Astrocyte (in vitro differentiated cells and primary cell): Measurements from ENCODE around the gene ACTL8. TPM values are rescaled to one million over a fixed set of nuclear protein-coding genes. Genes with fewer than 3 reads are reported as not detected.

Source experiments
- DNase-seq: peaks from one replicate; pipeline ENCODE4 v3.0.0-alpha.2; 2010; ENCODE audit warnings: low read depth
- FAIRE-seq: peaks from 2 replicates; lab custom pipeline; 2011; peaks lifted over from hg19 to GRCh38; lab: Jason Lieb, UNC
- H2AFZ ChIP-seq: 2 replicates; pipeline ENCODE4 v1.6.0; 2012; ENCODE audit warnings: low read depth, low read length, inconsistent platforms
- H3K27ac ChIP-seq: 2 replicates; pipeline ENCODE4 v1.5.1; 2011; ENCODE audit warnings: low read depth, low read length, inconsistent platforms
- H3K27me3 ChIP-seq: 2 replicates; pipeline ENCODE4 v1.6.0; 2011; ENCODE audit warnings: low read length, inconsistent platforms; ENCODE audit not compliant: insufficient read depth
- H3K36me3 ChIP-seq: 2 replicates; pipeline ENCODE4 v1.5.1; 2011; ENCODE audit warnings: low read length, inconsistent platforms; ENCODE audit not compliant: insufficient read depth
- H3K4me1 ChIP-seq: 2 replicates; pipeline ENCODE4 v1.5.1; 2011; ENCODE audit warnings: low read length, inconsistent platforms; ENCODE audit not compliant: insufficient read depth
- H3K4me2 ChIP-seq: 2 replicates; pipeline ENCODE4 v1.6.0; 2012; ENCODE audit warnings: low read length, inconsistent platforms
- H3K4me3 ChIP-seq: 2 replicates; pipeline ENCODE4 v1.5.1; 2011; ENCODE audit warnings: low read depth, mild to moderate bottlenecking, low read length, inconsistent platforms; ENCODE audit not compliant: insufficient read depth
- H3K79me2 ChIP-seq: 2 replicates; pipeline ENCODE4 v1.6.0; 2012; ENCODE audit warnings: mild to moderate bottlenecking, low read length, inconsistent platforms; ENCODE audit not compliant: insufficient read depth
- H3K9ac ChIP-seq: 2 replicates; pipeline ENCODE4 v1.6.0; 2012; ENCODE audit warnings: mild to moderate bottlenecking, low read length, inconsistent platforms
- H3K9me3 ChIP-seq: 2 replicates; pipeline ENCODE4 v1.5.1; 2012; ENCODE audit warnings: low read depth, mild to moderate bottlenecking, low read length, inconsistent platforms; ENCODE audit not compliant: insufficient read depth
- H4K20me1 ChIP-seq: 2 replicates; pipeline ENCODE4 v1.6.0; 2012; ENCODE audit warnings: low read length, inconsistent platforms; ENCODE audit not compliant: insufficient read depth
- H3K27ac Mint-ChIP-seq: one replicate; pipeline ENCODE4 v1.8.0; 2021; ENCODE audit warnings: mild to moderate bottlenecking, mixed read lengths; ENCODE audit not compliant: unreplicated experiment
- H3K27me3 Mint-ChIP-seq: one replicate; pipeline ENCODE4 v1.8.0; 2021; ENCODE audit warnings: low read depth, mixed read lengths; ENCODE audit not compliant: unreplicated experiment
- H3K36me3 Mint-ChIP-seq: one replicate; pipeline ENCODE4 v1.8.0; 2021; ENCODE audit warnings: low read depth, mixed read lengths; ENCODE audit not compliant: unreplicated experiment
- H3K4me1 Mint-ChIP-seq: one replicate; pipeline ENCODE4 v1.8.0; 2021; ENCODE audit warnings: low read depth, mixed read lengths; ENCODE audit not compliant: unreplicated experiment
- H3K4me3 Mint-ChIP-seq: one replicate; pipeline ENCODE4 v1.8.0; 2021; ENCODE audit warnings: mild to moderate bottlenecking, moderate library complexity, mixed read lengths; ENCODE audit not compliant: unreplicated experiment
- H3K9me3 Mint-ChIP-seq: one replicate; pipeline ENCODE4 v1.8.0; 2021; ENCODE audit warnings: mild to moderate bottlenecking, mixed read lengths; ENCODE audit not compliant: unreplicated experiment
- EZH2 ChIP-seq: IDR thresholded peaks from 2 replicates; pipeline ENCODE4 v1.6.1; 2012; ENCODE audit warnings: mild to moderate bottlenecking, low read length, inconsistent platforms; ENCODE audit not compliant: insufficient read depth
- total RNA-seq: library from RNA; stranded (reverse); gene quantifications from 2 replicates; pipeline ENCODE4 v1.2.1, GENCODE V29; 2021
- TF ChIP-seq, protein P1 (sequence below): IDR thresholded peaks from 2 replicates; pipeline ENCODE4 v1.5.1; 2011; ENCODE audit warnings: low read depth, mild to moderate bottlenecking, inconsistent platforms, low read length, moderate library complexity; ENCODE audit not compliant: insufficient read depth

ACTL8 gene
- total RNA-seq, 1 donor from 2014 or later, result 2.0 TPM

DNA sequence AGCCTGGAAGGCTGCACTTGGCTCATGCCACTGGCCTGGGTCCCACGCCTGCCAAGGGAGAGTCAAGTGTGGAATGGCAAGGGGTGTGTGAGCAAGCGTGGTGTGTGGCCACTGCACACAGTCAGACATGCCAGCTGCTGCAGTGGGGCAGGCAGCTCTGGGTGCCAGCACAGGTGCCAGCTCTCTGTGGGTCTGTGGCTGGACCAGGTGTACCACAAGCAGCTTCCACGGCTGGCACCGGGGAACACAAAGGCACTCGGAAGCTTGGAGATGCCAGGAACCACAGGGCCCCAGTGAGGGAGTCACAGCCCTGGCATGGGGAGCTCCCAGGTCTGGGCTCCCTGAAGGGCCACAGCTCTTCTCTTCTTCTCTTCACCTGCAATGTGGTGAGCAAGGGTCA lies 34.8 kb downstream of the ACTL8 start:
- no peak for TF ChIP-seq EZH2
- TF ChIP-seq, protein P1, sequence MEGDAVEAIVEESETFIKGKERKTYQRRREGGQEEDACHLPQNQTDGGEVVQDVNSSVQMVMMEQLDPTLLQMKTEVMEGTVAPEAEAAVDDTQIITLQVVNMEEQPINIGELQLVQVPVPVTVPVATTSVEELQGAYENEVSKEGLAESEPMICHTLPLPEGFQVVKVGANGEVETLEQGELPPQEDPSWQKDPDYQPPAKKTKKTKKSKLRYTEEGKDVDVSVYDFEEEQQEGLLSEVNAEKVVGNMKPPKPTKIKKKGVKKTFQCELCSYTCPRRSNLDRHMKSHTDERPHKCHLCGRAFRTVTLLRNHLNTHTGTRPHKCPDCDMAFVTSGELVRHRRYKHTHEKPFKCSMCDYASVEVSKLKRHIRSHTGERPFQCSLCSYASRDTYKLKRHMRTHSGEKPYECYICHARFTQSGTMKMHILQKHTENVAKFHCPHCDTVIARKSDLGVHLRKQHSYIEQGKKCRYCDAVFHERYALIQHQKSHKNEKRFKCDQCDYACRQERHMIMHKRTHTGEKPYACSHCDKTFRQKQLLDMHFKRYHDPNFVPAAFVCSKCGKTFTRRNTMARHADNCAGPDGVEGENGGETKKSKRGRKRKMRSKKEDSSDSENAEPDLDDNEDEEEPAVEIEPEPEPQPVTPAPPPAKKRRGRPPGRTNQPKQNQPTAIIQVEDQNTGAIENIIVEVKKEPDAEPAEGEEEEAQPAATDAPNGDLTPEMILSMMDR, result no peak

DNA sequence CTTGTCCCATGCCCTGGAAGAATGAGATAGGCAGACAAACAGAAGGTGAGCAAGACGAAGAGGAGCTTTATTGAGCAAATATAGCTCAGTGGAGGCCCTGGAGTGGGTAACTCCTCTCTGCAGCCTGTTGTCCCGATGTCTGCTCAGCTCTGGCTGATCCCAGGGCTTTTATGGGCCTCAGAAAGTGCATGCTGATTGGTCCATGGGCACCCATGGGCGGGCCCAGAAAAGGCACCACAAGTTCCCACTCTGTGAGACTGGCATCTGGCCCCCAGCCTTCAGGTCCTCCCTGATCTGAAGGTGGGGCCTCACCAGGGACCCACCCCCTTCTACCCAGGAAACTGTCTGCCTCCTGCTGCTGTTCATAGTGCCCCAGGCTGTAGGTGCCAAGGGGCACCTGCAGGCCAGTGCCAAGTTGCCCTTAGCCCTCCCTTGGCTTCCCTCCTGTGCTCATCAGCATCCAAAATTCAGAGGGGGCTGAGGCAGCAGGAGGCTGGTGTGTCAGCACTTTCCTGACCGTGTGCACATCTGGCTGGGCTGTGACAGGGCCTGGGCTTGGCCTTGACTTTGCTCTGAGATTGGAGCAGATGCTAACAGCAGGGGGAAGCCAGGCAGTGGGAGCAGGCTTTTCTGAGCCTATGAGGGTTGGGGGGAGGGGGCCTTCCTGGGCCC lies 35.4 kb downstream of the ACTL8 start:
- no peaks in the 10 kb centered on the region for H3K4me1 Mint-ChIP-seq
- H3K36me3 Mint-ChIP-seq, result no peaks in the 10 kb centered on the region
- no peaks in the 10 kb centered on the region for H3K9me3 ChIP-seq
- no peak for TF ChIP-seq EZH2
- TF ChIP-seq, protein P1, result no peak
- no peak overlapping the region for H3K27ac Mint-ChIP-seq
- no peaks in the 10 kb centered on the region for H3K9me3 Mint-ChIP-seq
- H3K4me2 ChIP-seq, result no peak overlapping the region
- no peak overlapping the region for H3K4me3 Mint-ChIP-seq
- H3K4me1 ChIP-seq, result no peaks in the 10 kb centered on the region
- DNase-seq, result no peak
- no peak overlapping the region for H3K4me3 ChIP-seq
- H3K27ac ChIP-seq, result no peak overlapping the region
- H3K27me3 ChIP-seq, result peaks cover 3% of the 10 kb centered on the region
- no peak overlapping the region for H3K9ac ChIP-seq
- H3K79me2 ChIP-seq, result no peaks in the 10 kb centered on the region
- FAIRE-seq, result no peak
- no peaks in the 10 kb centered on the region for H4K20me1 ChIP-seq
- H2AFZ ChIP-seq, result no peak overlapping the region
- peaks cover 46% of the 10 kb centered on the region for H3K27me3 Mint-ChIP-seq
- no peaks in the 10 kb centered on the region for H3K36me3 ChIP-seq

More for the DNA sequence above, 34.8 kb downstream of the ACTL8 start:
- peaks cover 46% of the 10 kb centered on the region for H3K27me3 Mint-ChIP-seq
- no peaks in the 10 kb centered on the region for H3K4me1 ChIP-seq
- H3K27ac ChIP-seq, result no peak overlapping the region
- no peaks in the 10 kb centered on the region for H3K36me3 ChIP-seq
- H3K9ac ChIP-seq, result no peak overlapping the region
- FAIRE-seq, result no peak
- H3K79me2 ChIP-seq, result no peaks in the 10 kb centered on the region
- H3K9me3 ChIP-seq, result no peaks in the 10 kb centered on the region
- H3K27ac Mint-ChIP-seq, result no peak overlapping the region
- H3K4me3 ChIP-seq, result no peak overlapping the region
- no peaks in the 10 kb centered on the region for H3K4me1 Mint-ChIP-seq
- no peak for DNase-seq
- no peaks in the 10 kb centered on the region for H3K36me3 Mint-ChIP-seq
- H2AFZ ChIP-seq, result no peak overlapping the region
- no peak overlapping the region for H3K4me2 ChIP-seq
- H3K27me3 ChIP-seq, result peaks cover 3% of the 10 kb centered on the region
- no peaks in the 10 kb centered on the region for H4K20me1 ChIP-seq
- H3K9me3 Mint-ChIP-seq, result no peaks in the 10 kb centered on the region
- H3K4me3 Mint-ChIP-seq, result no peak overlapping the region

DNA sequence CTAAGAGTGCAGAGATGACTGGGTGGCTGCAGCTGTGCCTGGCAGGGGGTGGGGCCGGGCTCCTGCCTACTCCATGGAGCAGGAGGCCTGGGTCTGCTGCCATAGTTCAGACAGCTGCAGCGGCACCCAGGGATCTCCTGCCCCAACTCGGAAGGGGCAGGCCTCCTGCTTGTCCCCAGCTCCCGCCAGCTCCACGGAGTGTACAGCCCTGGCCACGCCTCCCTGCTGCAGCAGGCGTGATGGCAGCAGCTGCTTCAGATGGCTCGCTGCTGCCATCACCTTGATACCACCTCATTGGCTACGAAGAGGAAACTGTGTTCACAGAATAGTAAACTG lies 35.9 kb downstream of the ACTL8 start:
- Histone ChIP-seq H2AFZ (no peak overlapping the region), H3K27ac (no peak overlapping the region), H4K20me1 (no peaks in the 10 kb centered on the region), H3K27me3 (peaks cover 3% of the 10 kb centered on the region), H3K4me2 (no peak overlapping the region), H3K4me3 (no peak overlapping the region), H3K79me2 (no peaks in the 10 kb centered on the region), H3K36me3 (no peaks in the 10 kb centered on the region), H3K9ac (no peak overlapping the region), H3K9me3 (no peaks in the 10 kb centered on the region), H3K4me1 (no peaks in the 10 kb centered on the region)
- peaks cover 47% of the 10 kb centered on the region for H3K27me3 Mint-ChIP-seq
- no peak overlapping the region for H3K27ac Mint-ChIP-seq
- no peaks in the 10 kb centered on the region for H3K36me3 Mint-ChIP-seq
- no peak overlapping the region for H3K4me3 Mint-ChIP-seq
- no peak for DNase-seq
- H3K9me3 Mint-ChIP-seq, result no peaks in the 10 kb centered on the region
- FAIRE-seq, result no peak
- no peak for TF ChIP-seq EZH2
- TF ChIP-seq, protein P1, result no peak
- H3K4me1 Mint-ChIP-seq, result no peaks in the 10 kb centered on the region
